Adrenal gland (tissue), 5 donors: ENCODE results near the gene STX16.

Experiments
- POLR2A ChIP-seq, 2 donors: fragments of 450-650 bp; IDR thresholded peaks; one replicate each; pipeline ENCODE4 v1.6.1; 2017; ENCODE audit warnings: antibody characterized with exemption in 2 of 2, mild to moderate bottlenecking in 2 of 2, moderate library complexity in 1 of 2
- TF ChIP-seq, protein P1 (sequence below), 6 experiments: fragments of 450-650 bp in 4 of 6; fragments of 200-600 bp in 2 of 6; sonication (generic) in 1 of 6; IDR thresholded peaks; 1 replicate in 5 of 6; 2 replicates in 1 of 6; pipeline versions ENCODE4 v1.5.1 to v1.8.0; 2016 to 2021; ENCODE audit warnings: antibody characterized with exemption in 6 of 6, mild to moderate bottlenecking in 2 of 6, moderate library complexity in 1 of 6
- donor health status: DM: no; HTN: no; CAD: no.

DNA sequence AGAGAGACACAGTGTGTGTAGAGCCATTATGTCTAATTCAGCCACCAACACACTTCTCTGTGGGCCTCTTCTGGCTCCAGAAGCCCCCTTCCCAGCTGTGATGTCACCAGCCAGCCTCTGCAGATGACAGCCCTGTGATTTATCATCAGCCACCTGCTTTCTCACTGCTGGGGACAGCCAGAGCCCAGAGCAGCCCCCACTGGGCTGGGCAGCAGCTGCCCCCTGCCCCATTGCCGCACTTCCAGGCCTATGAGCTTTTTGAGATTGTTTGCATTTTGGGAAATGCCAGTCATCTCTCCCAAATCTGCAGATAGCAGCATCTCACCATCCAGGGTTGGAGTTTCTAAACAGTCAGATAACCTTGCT, 21.9 kb upstream of the STX16 start:
- no peak for TF ChIP-seq POLR2A (IDR thresholded peaks at IDR 0.05)
- TF ChIP-seq, protein P1, sequence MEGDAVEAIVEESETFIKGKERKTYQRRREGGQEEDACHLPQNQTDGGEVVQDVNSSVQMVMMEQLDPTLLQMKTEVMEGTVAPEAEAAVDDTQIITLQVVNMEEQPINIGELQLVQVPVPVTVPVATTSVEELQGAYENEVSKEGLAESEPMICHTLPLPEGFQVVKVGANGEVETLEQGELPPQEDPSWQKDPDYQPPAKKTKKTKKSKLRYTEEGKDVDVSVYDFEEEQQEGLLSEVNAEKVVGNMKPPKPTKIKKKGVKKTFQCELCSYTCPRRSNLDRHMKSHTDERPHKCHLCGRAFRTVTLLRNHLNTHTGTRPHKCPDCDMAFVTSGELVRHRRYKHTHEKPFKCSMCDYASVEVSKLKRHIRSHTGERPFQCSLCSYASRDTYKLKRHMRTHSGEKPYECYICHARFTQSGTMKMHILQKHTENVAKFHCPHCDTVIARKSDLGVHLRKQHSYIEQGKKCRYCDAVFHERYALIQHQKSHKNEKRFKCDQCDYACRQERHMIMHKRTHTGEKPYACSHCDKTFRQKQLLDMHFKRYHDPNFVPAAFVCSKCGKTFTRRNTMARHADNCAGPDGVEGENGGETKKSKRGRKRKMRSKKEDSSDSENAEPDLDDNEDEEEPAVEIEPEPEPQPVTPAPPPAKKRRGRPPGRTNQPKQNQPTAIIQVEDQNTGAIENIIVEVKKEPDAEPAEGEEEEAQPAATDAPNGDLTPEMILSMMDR (IDR thresholded peaks at IDR 0.05) = no peak
